ENCODE measurements around the gene ALPK1. TPM values are rescaled to one million over a fixed set of nuclear protein-coding genes. Genes with fewer than 3 reads are reported as not detected.

The ALPK1 gene
- polyA plus RNA-seq, 3 donors, result 5.3 to 14.2 (median 8.1) TPM

DNA sequence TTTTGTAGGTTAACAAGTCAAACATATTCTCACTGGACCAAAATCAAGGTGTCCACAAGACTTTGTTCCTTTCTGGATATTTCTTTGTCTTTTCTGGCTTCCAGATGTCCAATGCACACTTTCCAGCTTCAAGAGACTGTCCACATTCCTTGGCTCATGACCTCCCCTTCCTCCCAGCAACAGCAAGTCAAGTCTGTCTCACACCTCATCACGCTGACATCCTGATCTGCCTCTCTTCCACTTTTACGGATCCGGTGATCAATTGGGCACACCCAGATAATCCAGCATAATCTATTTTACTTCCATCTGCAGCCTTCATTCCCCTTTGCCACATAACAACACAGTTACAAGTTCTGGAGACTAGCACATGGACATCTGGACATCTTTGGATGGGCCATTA, 21.1 kb upstream of the ALPK1 start:
- H2AFZ ChIP-seq (ENCODE audit: insufficient read depth, low read depth, low read length, poor library complexity, severe bottlenecking), result no peak overlapping the region
- H3K9me3 ChIP-seq (replicated peaks in 1 of 2; ENCODE audit: control insufficient read depth in 1 of 2, insufficient read depth in 1 of 2, low read length in 2 of 2), result no peaks in the 10 kb centered on the region
- peak overlapping the region in 3 of 7 donors; percentile 0 to 58 (median 32) for H3K27ac Mint-ChIP-seq
- TF ChIP-seq, protein P1, sequence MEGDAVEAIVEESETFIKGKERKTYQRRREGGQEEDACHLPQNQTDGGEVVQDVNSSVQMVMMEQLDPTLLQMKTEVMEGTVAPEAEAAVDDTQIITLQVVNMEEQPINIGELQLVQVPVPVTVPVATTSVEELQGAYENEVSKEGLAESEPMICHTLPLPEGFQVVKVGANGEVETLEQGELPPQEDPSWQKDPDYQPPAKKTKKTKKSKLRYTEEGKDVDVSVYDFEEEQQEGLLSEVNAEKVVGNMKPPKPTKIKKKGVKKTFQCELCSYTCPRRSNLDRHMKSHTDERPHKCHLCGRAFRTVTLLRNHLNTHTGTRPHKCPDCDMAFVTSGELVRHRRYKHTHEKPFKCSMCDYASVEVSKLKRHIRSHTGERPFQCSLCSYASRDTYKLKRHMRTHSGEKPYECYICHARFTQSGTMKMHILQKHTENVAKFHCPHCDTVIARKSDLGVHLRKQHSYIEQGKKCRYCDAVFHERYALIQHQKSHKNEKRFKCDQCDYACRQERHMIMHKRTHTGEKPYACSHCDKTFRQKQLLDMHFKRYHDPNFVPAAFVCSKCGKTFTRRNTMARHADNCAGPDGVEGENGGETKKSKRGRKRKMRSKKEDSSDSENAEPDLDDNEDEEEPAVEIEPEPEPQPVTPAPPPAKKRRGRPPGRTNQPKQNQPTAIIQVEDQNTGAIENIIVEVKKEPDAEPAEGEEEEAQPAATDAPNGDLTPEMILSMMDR (IDR thresholded peaks at IDR 0.05), result no peak
- intact Hi-C loops (cut with micrococcal nuclease), result no loop called here
- no peak overlapping the region for H3K4me3 ChIP-seq (replicated peaks in 1 of 3; ENCODE audit: low read depth in 2 of 3, low read length in 3 of 3)
- H3K4me1 ChIP-seq (ENCODE audit: control insufficient read depth in 1 of 2, insufficient read depth in 2 of 2, low read length in 2 of 2), result peaks cover 22 to 23% of the 10 kb centered on the region in 2 donors
- peaks cover 31% of the 10 kb centered on the region for H3K4me1 Mint-ChIP-seq
- H3K9ac ChIP-seq (ENCODE audit: insufficient read depth, low read length, poor library complexity, severe bottlenecking), result no peak overlapping the region
- H3K36me3 ChIP-seq (replicated peaks in 1 of 2; ENCODE audit: control insufficient read depth in 1 of 2, insufficient read depth in 2 of 2, low read length in 2 of 2), result peaks cover 19 to 30% of the 10 kb centered on the region in 2 donors
- no peaks in the 10 kb centered on the region for H3K9me3 Mint-ChIP-seq
- H3K4me2 ChIP-seq (replicated peaks; ENCODE audit: extremely low read depth, low read length, poor library complexity, severe bottlenecking), result no peak overlapping the region
- H3K4me3 Mint-ChIP-seq, result no peak overlapping the region
- peaks cover 75% of the 10 kb centered on the region for H3K79me2 ChIP-seq (ENCODE audit: insufficient read depth, low read length)
- H4K20me1 ChIP-seq (ENCODE audit: insufficient read depth, low read length), result peaks cover 5% of the 10 kb centered on the region
- H3K27me3 ChIP-seq (ENCODE audit: control insufficient read depth in 2 of 2, insufficient read depth in 2 of 2, low read length in 2 of 2), result no peaks in the 10 kb centered on the region
- peaks cover 0 to 2% (median 0%) of the 10 kb centered on the region in 3 donors for H3K27me3 Mint-ChIP-seq (ENCODE audit: low read depth in 3 of 3)
- H3K36me3 Mint-ChIP-seq, result peaks cover 28 to 40% of the 10 kb centered on the region in 2 donors
- no peak overlapping the region for H3K27ac ChIP-seq (ENCODE audit: low read depth in 1 of 2, low read length in 2 of 2)
- 100% methylated on average over 2 of the region's 3 CpGs for WGBS (ENCODE audit: insufficient coverage)
- DNase-seq, result no peak

DNA sequence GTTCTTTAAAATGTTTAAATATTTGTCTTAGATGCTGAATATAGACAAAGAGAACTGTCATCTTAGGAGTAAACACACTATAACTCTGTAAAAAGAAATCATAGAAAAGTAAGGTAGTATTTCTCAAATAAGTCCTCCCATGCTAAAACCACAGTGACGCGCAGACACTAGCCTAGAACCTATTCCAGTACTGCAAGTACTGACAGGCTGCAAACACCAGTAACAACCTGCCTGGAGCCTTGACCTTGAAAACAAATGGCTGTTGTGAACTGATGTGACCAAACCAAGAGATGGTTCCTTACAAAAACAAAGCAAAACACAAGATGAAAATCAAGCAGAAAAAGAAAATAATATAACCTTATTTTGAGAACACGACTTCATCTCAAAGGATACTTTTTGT, 19.9 kb upstream of the ALPK1 start:
- intact Hi-C loops (cut with micrococcal nuclease), result no loop called here
- no peak overlapping the region for H3K4me3 Mint-ChIP-seq
- peaks cover 19 to 30% of the 10 kb centered on the region in 2 donors for H3K36me3 ChIP-seq (replicated peaks in 1 of 2; ENCODE audit: control insufficient read depth in 1 of 2, insufficient read depth in 2 of 2, low read length in 2 of 2)
- DNase-seq, result no peak
- H4K20me1 ChIP-seq (ENCODE audit: insufficient read depth, low read length), result peaks cover 5% of the 10 kb centered on the region
- no peak overlapping the region for H3K9ac ChIP-seq (ENCODE audit: insufficient read depth, low read length, poor library complexity, severe bottlenecking)
- H3K4me1 ChIP-seq (ENCODE audit: control insufficient read depth in 1 of 2, insufficient read depth in 2 of 2, low read length in 2 of 2), result peaks cover 20 to 22% of the 10 kb centered on the region in 2 donors
- peaks cover 37% of the 10 kb centered on the region for H3K4me1 Mint-ChIP-seq
- no CpG with 5 or more reads among the region's 3 CpGs for WGBS (ENCODE audit: insufficient coverage)
- no peak overlapping the region for H2AFZ ChIP-seq (ENCODE audit: insufficient read depth, low read depth, low read length, poor library complexity, severe bottlenecking)
- H3K27ac Mint-ChIP-seq, result peak overlapping the region in 1 of 7 donors; percentile 63
- no peaks in the 10 kb centered on the region for H3K9me3 ChIP-seq (replicated peaks in 1 of 2; ENCODE audit: control insufficient read depth in 1 of 2, insufficient read depth in 1 of 2, low read length in 2 of 2)
- H3K36me3 Mint-ChIP-seq, result peaks cover 34 to 42% of the 10 kb centered on the region in 2 donors
- H3K9me3 Mint-ChIP-seq, result peaks cover 0 to under 1% (median 0%) of the 10 kb centered on the region in 7 donors
- no peak overlapping the region for H3K4me2 ChIP-seq (replicated peaks; ENCODE audit: extremely low read depth, low read length, poor library complexity, severe bottlenecking)
- TF ChIP-seq, protein P1 (IDR thresholded peaks at IDR 0.05), result no peak
- no peaks in the 10 kb centered on the region for H3K27me3 Mint-ChIP-seq (ENCODE audit: low read depth in 3 of 3)
- no peak overlapping the region for H3K4me3 ChIP-seq (replicated peaks in 1 of 3; ENCODE audit: low read depth in 2 of 3, low read length in 3 of 3)
- H3K27ac ChIP-seq (ENCODE audit: low read depth in 1 of 2, low read length in 2 of 2), result no peak overlapping the region
- H3K79me2 ChIP-seq (ENCODE audit: insufficient read depth, low read length), result peaks cover 86% of the 10 kb centered on the region
- H3K27me3 ChIP-seq (ENCODE audit: control insufficient read depth in 2 of 2, insufficient read depth in 2 of 2, low read length in 2 of 2), result no peaks in the 10 kb centered on the region

Data from CD14-positive monocyte (primary cell).